ENCODE data around the gene FBLN1.

- TF ChIP-seq POLR2A (IDR thresholded peaks at IDR 0.05) (no peak), CTCF (IDR thresholded peaks at IDR 0.05) (no peak), POLR2AphosphoS5 (IDR thresholded peaks at IDR 0.05) (no peak)
Observed at GRCh38 chr22:45488764-45489370, 13.8 kb upstream of the FBLN1 start.

Data from transverse colon (tissue), 4 donors.